H1 (cell line): ENCODE measurements around the gene NPAS4. TPM values are rescaled to one million over a fixed set of nuclear protein-coding genes. Genes with fewer than 3 reads are reported as not detected.
A peak's percentile ranks its signal among the peaks of the same experiment; 100 is the strongest.

Experiments
- CTCF ChIA-PET: fragments of 300-600 bp; sonication (Branson Sonifier 250); formaldehyde crosslinking; loops from one replicate; lab custom pipeline; 2021; ENCODE audit not compliant: partially characterized antibody; lab: Charles Lee
- POLR2A ChIA-PET: fragments of 300-600 bp; sonication (Branson Sonifier 250); formaldehyde crosslinking; loops from one replicate; lab custom pipeline; 2021; ENCODE audit warnings: inconsistent platforms; ENCODE audit not compliant: partially characterized antibody; lab: Charles Lee
- DNase-seq, 2 experiments: peaks; one replicate each; pipeline versions ENCODE4 v3.0.0 to v3.0.0-alpha.2; 2010 to 2022; ENCODE audit warnings: low spot score in 2 of 2, low read depth in 1 of 2, mixed read lengths in 1 of 2
- FAIRE-seq: peaks from 2 replicates; lab custom pipeline; 2011; peaks lifted over from hg19 to GRCh38; lab: Jason Lieb, UNC
- H2AFZ ChIP-seq: 2 replicates; pipeline ENCODE4 v1.8.1; 2012; ENCODE audit warnings: low read length, inconsistent platforms
- H2AK5ac ChIP-seq: 2 replicates; pipeline ENCODE4 v1.6.1; 2013; ENCODE audit warnings: low read depth, low read length
- H2BK120ac ChIP-seq: replicated peaks from 2 replicates; pipeline ENCODE3; 2013; ENCODE audit warnings: low read depth, low read length, inconsistent platforms
- H2BK12ac ChIP-seq: 2 replicates; pipeline ENCODE4 v1.6.1; 2013; ENCODE audit warnings: low read depth, low read length
- H2BK15ac ChIP-seq: 2 replicates; pipeline ENCODE4 v1.6.1; 2013; ENCODE audit warnings: low read length
- H2BK20ac ChIP-seq: 2 replicates; pipeline ENCODE4 v1.6.1; 2013; ENCODE audit warnings: low read length
- H2BK5ac ChIP-seq: 2 replicates; pipeline ENCODE4 v1.6.1; 2013; ENCODE audit warnings: low read depth, low read length
- H3K14ac ChIP-seq: 2 replicates; pipeline ENCODE4 v1.6.1; 2013; ENCODE audit warnings: inconsistent platforms; ENCODE audit not compliant: insufficient read length
- H3K18ac ChIP-seq: 2 replicates; pipeline ENCODE4 v1.6.1; 2013; ENCODE audit warnings: low read length; ENCODE audit errors: extremely low read depth
- H3K23ac ChIP-seq: 2 replicates; pipeline ENCODE4 v1.6.1; 2013; ENCODE audit warnings: inconsistent platforms; ENCODE audit not compliant: insufficient read length
- H3K23me2 ChIP-seq: 2 replicates; pipeline ENCODE4 v1.6.1; 2013; ENCODE audit warnings: low read depth, low read length
- H3K27ac ChIP-seq: 2 replicates; pipeline ENCODE4 v1.6.1; 2011; ENCODE audit warnings: low read depth, low read length, inconsistent platforms
- H3K27me3 ChIP-seq, 4 experiments: replicated peaks in 1 of 4; 1 replicate in 1 of 4; 2 replicates in 3 of 4; pipeline versions ENCODE4 v1.6.1 to v1.8.1; 2011 to 2013; ENCODE audit warnings: low read length in 3 of 4, mild to moderate bottlenecking in 3 of 4, inconsistent platforms in 2 of 4, mixed read lengths in 2 of 4, moderate library complexity in 1 of 4; ENCODE audit not compliant: control insufficient read depth in 3 of 4, insufficient read depth in 3 of 4; ENCODE audit errors: extremely low read depth in 1 of 4
- H3K36me3 ChIP-seq, 4 experiments: 2 replicates each; pipeline versions ENCODE4 v1.6.1 to v1.8.1; 2011 to 2013; ENCODE audit warnings: mild to moderate bottlenecking in 4 of 4, low read length in 3 of 4, moderate library complexity in 2 of 4, control low read depth in 1 of 4, inconsistent platforms in 1 of 4; ENCODE audit not compliant: insufficient read depth in 4 of 4, control insufficient read depth in 2 of 4
- H3K4ac ChIP-seq: replicated peaks from 2 replicates; pipeline ENCODE3; 2013; ENCODE audit warnings: low read length, low read depth, mixed read lengths, inconsistent platforms; ENCODE audit not compliant: insufficient read length
- H3K4me1 ChIP-seq, 4 experiments: replicated peaks in 1 of 4; 1 replicate in 1 of 4; 2 replicates in 3 of 4; pipeline versions ENCODE4 v1.6.1 to v1.8.1; 2011 to 2013; ENCODE audit warnings: low read length in 3 of 4, inconsistent platforms in 2 of 4, mixed read lengths in 1 of 4; ENCODE audit not compliant: insufficient read depth in 4 of 4, control insufficient read depth in 3 of 4
- H3K4me2 ChIP-seq, 2 experiments: 2 replicates each; pipeline versions ENCODE4 v1.6.1 to v1.8.1; 2011 to 2013; ENCODE audit warnings: low read depth in 2 of 2, low read length in 2 of 2, control low read depth in 1 of 2, inconsistent platforms in 1 of 2, mild to moderate bottlenecking in 1 of 2; ENCODE audit not compliant: insufficient read depth in 1 of 2
- H3K4me3 ChIP-seq, 4 experiments: fragments of 200-600, 300-600 bp in 1 of 4; sonication (generic), shearing (Covaris generic), sonication (Bioruptor Twin) in 1 of 4; 2 replicates each; pipeline versions ENCODE4 v1.5.1 to v1.8.1; 2011 to 2016; ENCODE audit warnings: low read length in 4 of 4, low read depth in 3 of 4, control low read depth in 2 of 4, inconsistent platforms in 2 of 4, mild to moderate bottlenecking in 2 of 4, mixed read lengths in 1 of 4, moderate library complexity in 1 of 4; ENCODE audit not compliant: insufficient read depth in 2 of 4; ENCODE audit errors: extremely low read depth in 1 of 4
- H3K56ac ChIP-seq: replicated peaks from 2 replicates; pipeline ENCODE3; 2013; ENCODE audit warnings: low read depth, mild to moderate bottlenecking, mixed read lengths, low read length, inconsistent platforms; ENCODE audit not compliant: insufficient read length
- H3K79me1 ChIP-seq: 2 replicates; pipeline ENCODE4 v1.6.1; 2013; ENCODE audit warnings: low read depth, low read length, control low read depth
- H3K79me2 ChIP-seq, 2 experiments: 2 replicates each; pipeline versions ENCODE4 v1.6.1 to v1.8.1; 2012 to 2013; ENCODE audit warnings: low read length in 2 of 2, mild to moderate bottlenecking in 2 of 2, inconsistent platforms in 1 of 2; ENCODE audit not compliant: insufficient read depth in 2 of 2, control insufficient read depth in 1 of 2
- H3K9ac ChIP-seq, 4 experiments: replicated peaks in 1 of 4; 1 replicate in 1 of 4; 2 replicates in 3 of 4; pipeline versions ENCODE4 v1.6.1 to v1.8.1; 2011 to 2013; ENCODE audit warnings: low read depth in 3 of 4, low read length in 3 of 4, control low read depth in 2 of 4, mild to moderate bottlenecking in 2 of 4, moderate library complexity in 2 of 4, inconsistent platforms in 1 of 4; ENCODE audit errors: extremely low read depth in 1 of 4
- H3K9me3 ChIP-seq, 2 experiments: 2 replicates each; pipeline versions ENCODE4 v1.6.1 to v1.8.1; 2012 to 2013; ENCODE audit warnings: mild to moderate bottlenecking in 2 of 2, moderate library complexity in 2 of 2, control low read depth in 1 of 2, inconsistent platforms in 1 of 2, low read depth in 1 of 2, low read length in 1 of 2, mixed read lengths in 1 of 2; ENCODE audit not compliant: insufficient read depth in 2 of 2
- H4K20me1 ChIP-seq, 2 experiments: replicated peaks in 1 of 2; 2 replicates each; pipeline versions ENCODE3 to v1.8.1; 2011 to 2013; ENCODE audit warnings: inconsistent platforms in 2 of 2, low read length in 2 of 2, mild to moderate bottlenecking in 1 of 2; ENCODE audit not compliant: insufficient read depth in 2 of 2, control insufficient read depth in 1 of 2
- H4K5ac ChIP-seq: 2 replicates; pipeline ENCODE4 v1.6.1; 2013; ENCODE audit warnings: low read length, low read depth, mixed read lengths, inconsistent platforms; ENCODE audit not compliant: insufficient read length
- H4K8ac ChIP-seq: 2 replicates; pipeline ENCODE4 v1.8.0; 2013; ENCODE audit warnings: mild to moderate bottlenecking, moderate library complexity, low read length, inconsistent platforms; ENCODE audit not compliant: insufficient read depth; ENCODE audit errors: extremely low read depth
- H4K91ac ChIP-seq: replicated peaks from 2 replicates; pipeline ENCODE3; 2013; ENCODE audit warnings: low read length, mixed read lengths, inconsistent platforms; ENCODE audit not compliant: insufficient read length
- ASH2L ChIP-seq: fragments of 200-600, 300-600 bp; sonication (generic); IDR thresholded peaks from one replicate; pipeline ENCODE4 v1.7.1; 2017; ENCODE audit warnings: low read length
- BRCA1 ChIP-seq: IDR thresholded peaks from 2 replicates; pipeline ENCODE4 v1.6.1; 2012; ENCODE audit warnings: low read depth, low read length, improper control_type of control experiment
- CHD1 ChIP-seq: IDR thresholded peaks from 2 replicates; pipeline ENCODE4 v1.6.1; 2012; ENCODE audit warnings: low read depth, low read length, improper control_type of control experiment
- EZH2 ChIP-seq: fragments of 200-600 bp; sonication (generic); IDR thresholded peaks from 2 replicates; pipeline ENCODE4 v1.7.1; 2012; ENCODE audit warnings: low read depth, mild to moderate bottlenecking, moderate library complexity, low read length, inconsistent platforms; ENCODE audit not compliant: severe bottlenecking
- JUN ChIP-seq: IDR thresholded peaks from 2 replicates; pipeline ENCODE4 v1.6.1; 2011; ENCODE audit warnings: low read depth, mild to moderate bottlenecking, improper control_type of control experiment, low read length
- KDM4A ChIP-seq: IDR thresholded peaks from one replicate; pipeline ENCODE4 v1.7.1; 2012; ENCODE audit warnings: low read depth, mild to moderate bottlenecking, moderate library complexity, low read length, inconsistent platforms; ENCODE audit not compliant: severe bottlenecking
- PHF8 ChIP-seq: fragments of 200-600 bp; sonication (generic); conservative IDR thresholded peaks from 2 replicates; pipeline ENCODE4 v1.7.1; 2012; ENCODE audit warnings: low read depth, mild to moderate bottlenecking, inconsistent platforms, low read length, moderate library complexity
- POLR2A ChIP-seq, 2 experiments: IDR thresholded peaks; 1 replicate in 1 of 2; 2 replicates in 1 of 2; pipeline ENCODE4 v1.6.1; 2011; ENCODE audit warnings: low read depth in 2 of 2, low read length in 2 of 2, mild to moderate bottlenecking in 2 of 2; ENCODE audit errors: control extremely low read depth in 1 of 2
- RAD21 ChIP-seq, 2 experiments: IDR thresholded peaks in 1 of 2; conservative IDR thresholded peaks in 1 of 2; 2 replicates each; pipeline ENCODE4 v1.6.1; 2011; ENCODE audit warnings: low read depth in 2 of 2, low read length in 2 of 2, improper control_type of control experiment in 1 of 2, inconsistent platforms in 1 of 2, mild to moderate bottlenecking in 1 of 2, moderate library complexity in 1 of 2
- SP1 ChIP-seq: IDR thresholded peaks from 2 replicates; pipeline ENCODE4 v1.6.1; 2011; ENCODE audit warnings: low read depth, low read length
- WGBS, 2 experiments: shearing (Covaris generic) in 1 of 2; methylation state at CpG; one replicate each; pipeline versions ENCODE4 v1.1.6 to v1.1.7; 2013 to 2015; ENCODE audit warnings: low lambda C conversion rate in 2 of 2, mixed read lengths in 2 of 2, inconsistent platforms in 1 of 2, low coverage in 1 of 2, missing lambda C conversion rate in 1 of 2; ENCODE audit not compliant: insufficient replicate concordance in 2 of 2, insufficient coverage in 1 of 2, insufficient read length in 1 of 2; ENCODE audit errors: extremely low coverage in 1 of 2, missing lambda C conversion rate in 1 of 2; 5-methylcytosine and 5-hydroxymethylcytosine counted together
- polyA plus RNA-seq, 7 experiments: library from polyadenylated mRNA; depleted of rRNA in 3 of 7; stranded (reverse) in 5 of 7; unstranded in 2 of 7; fragments of >200 nt in 5 of 7; fragments of 200-250 nt in 2 of 7; gene quantifications; 1 replicate in 5 of 7; 2 replicates in 1 of 7; 4 replicates in 1 of 7; pipeline versions ENCODE4 v1.2.1 to v1.2.3, GENCODE V29; 2011 to 2013; ENCODE audit warnings: missing spikeins in 2 of 7, mixed read lengths in 2 of 7
- total RNA-seq: library from RNA; stranded (reverse); fragmentation: NEBNext Ultra II Directional; extraction: Animal tissue kit (Norgen Biotek cat#: 25700); gene quantifications from 2 replicates; pipeline ENCODE4 v1.2.1, GENCODE V29; 2021

The NPAS4 gene
- total and polyA plus RNA-seq, 2 of the 8 experiments (the other 6 are each of a cell fraction or from before 2014, with no cell fraction given), result 0.73 to 0.99 TPM

- ChIA-PET CTCF (interaction anchor here (0.5 to 6.7 kb wide), 16 partner anchors 8 to 386 kb away, joined by 3 to 39 read pairs (median 4); partner anchors contain the start of gene MRPL11), POLR2A (interaction anchor here (0.6 to 7.3 kb wide), 6 partner anchors 12 to 211 kb away, joined by 3 to 85 read pairs (median 4); partner anchors contain the start of genes DPP3, MRPL11, NPAS4 and RBM4B)
- Histone ChIP-seq H3K23me2 (peaks cover 13% of the 10 kb centered on the region), H2BK12ac (peak within 1 kb of the TSS; percentile 9; the same call in 1 of the 2 replicates), H2BK20ac (0 out of 2 replicates have a peak within 1 kb of the TSS, but pooled peaks have one; percentile 56), H3K4me1 (peaks cover 7 to 25% (median 14%) of the 10 kb centered on the region in 4 experiments), H2BK120ac (no peak within 1 kb of the TSS), H3K27ac (peak within 1 kb of the TSS; percentile 21; the same call in 1 of the 2 replicates), H2AFZ (no peak within 1 kb of the TSS), H3K27me3 (no peaks in the 10 kb centered on the region; a peak in 1 of 7 replicates), H3K79me2 (no peaks in the 10 kb centered on the region), H2BK15ac (peak within 1 kb of the TSS; percentile 72; the same call in 1 of the 2 replicates), H3K36me3 (no peaks in the 10 kb centered on the region; a peak in 1 of 8 replicates), H4K20me1 (no peaks in the 10 kb centered on the region), H3K9ac (peak within 1 kb of the TSS; percentile 48 to 73 (median 58)), H3K18ac (peak within 1 kb of the TSS; percentile 87; the same call in 1 of the 2 replicates), H3K23ac (no peak within 1 kb of the TSS), H3K14ac (no peak within 1 kb of the TSS), H3K4ac (no peak within 1 kb of the TSS), H3K79me1 (no peaks in the 10 kb centered on the region), H2BK5ac (peak within 1 kb of the TSS; percentile 81; the same call in 1 of the 2 replicates), H2AK5ac (no peak within 1 kb of the TSS), H3K4me2 (peak within 1 kb of the TSS; percentile 74 to 94), H4K91ac (no peak within 1 kb of the TSS), H3K56ac (peak within 1 kb of the TSS; percentile 19), H3K9me3 (peaks cover 3 to 4% of the 10 kb centered on the region in 2 experiments; a peak in 2 of 4 replicates), H4K5ac (peak within 1 kb of the TSS; percentile 75), H4K8ac (peak within 1 kb of the TSS; percentile 48; the same call in 1 of the 2 replicates), H3K4me3 (peak within 1 kb of the TSS; percentile 58 to 78 (median 70))
- 0% methylated on average over 25 of the region's 63 CpGs; no CpG with 5 or more reads in 1 of the 2 experiments for WGBS, 2 experiments
- peak; percentile 90 to 99 for DNase-seq
- FAIRE-seq, result no peak
- TF ChIP-seq BRCA1 (no peak), PHF8 (peak; percentile 34; the same call in 1 of the 2 replicates), ASH2L (peak; percentile 86), POLR2A (IDR thresholded peaks at IDR 0.05; ENCODE audit: control extremely low read depth in 1 of 2, low read depth in 2 of 2, low read length in 2 of 2) (peak in 1 of 2 experiments; percentile 49; a peak in 1 of 3 replicates), EZH2 (no peak), CHD1 (no peak), KDM4A (peak; percentile 6), JUN (no peak), SP1 (peak; percentile 60; the same call in 1 of the 2 replicates), RAD21 (IDR thresholded peaks at IDR 0.05 in 1 of 2, conservative IDR thresholded peaks at IDR 0.05 in 1 of 2; ENCODE audit: low read depth in 2 of 2, low read length in 2 of 2) (peak in 1 of 2 experiments; percentile 12; a peak in 1 of 4 replicates)
These were observed 45.6 kb downstream of the NPAS4 start, which contains the start of gene PELI3 for GRCh38 chr11:66466225-66467033. Gene PELI3 (plus strand): TSS chr11:66466905. CDS start chr11:66468129, 1,224 bp downstream.
